Ascending aorta (tissue), 2 donors: ENCODE data around the gene FOXM1. TPM values are rescaled to one million over a fixed set of nuclear protein-coding genes. Genes with fewer than 3 reads are reported as not detected.

Source experiments
- DNase-seq, 2 donors: peaks; one replicate each; pipeline ENCODE4 v3.0.0-alpha.2; 2019; ENCODE audit warnings: low spot score in 2 of 2
- H3K27ac ChIP-seq, 2 donors: fragments of 200-600 bp; sonication (generic); one replicate each; pipeline ENCODE4 v1.5.1; 2016 to 2017; ENCODE audit warnings: mild to moderate bottlenecking in 1 of 2
- H3K27me3 ChIP-seq: fragments of 200-600 bp; sonication (generic); one replicate; pipeline ENCODE4 v1.5.1; 2017
- H3K36me3 ChIP-seq, 2 donors: fragments of 200-600 bp; sonication (generic); one replicate each; pipeline ENCODE4 v1.5.1; 2016
- H3K4me1 ChIP-seq, 2 donors: fragments of 200-600 bp; sonication (generic); one replicate each; pipeline ENCODE4 v1.5.1; 2016 to 2017; ENCODE audit warnings: mild to moderate bottlenecking in 1 of 2
- H3K4me3 ChIP-seq, 2 donors: fragments of 200-600 bp; sonication (generic); one replicate each; pipeline ENCODE4 v1.5.1; 2016 to 2017; ENCODE audit warnings: mild to moderate bottlenecking in 1 of 2
- H3K9me3 ChIP-seq, 2 donors: fragments of 200-600 bp; sonication (generic); one replicate each; pipeline ENCODE4 v1.5.1; 2016
- intact Hi-C: fragments of 100-400 bp; cut with DNase I; formaldehyde crosslinking; loops from one replicate; pipeline ENCODE4 v1.15.1; 2023
- total RNA-seq: library from RNA; depleted of rRNA; stranded (reverse); fragments of >200 nt; gene quantifications from one replicate; pipeline ENCODE4 v1.1.0, GENCODE V29; 2016
- TF ChIP-seq, protein P1 (sequence below), 3 experiments: fragments of 200-600 bp in 2 of 3; fragments of 450-650 bp in 1 of 3; sonication (generic) in 2 of 3; IDR thresholded peaks; one replicate each; pipeline ENCODE4 v1.5.1; 2016 to 2019; ENCODE audit warnings: antibody characterized with exemption in 3 of 3, mild to moderate bottlenecking in 1 of 3, moderate library complexity in 1 of 3

FOXM1 gene
- total RNA-seq, 1 donor from 2014 or later, result not detected

- intact Hi-C loops, result loop anchor here (2.0 to 10.0 kb wide), 3 partner anchors 79 to 1383 kb away; partner anchors contain the start of genes CCND2 and ITFG2
- Histone ChIP-seq H3K36me3 (no peaks in the 10 kb centered on the region), H3K9me3 (no peaks in the 10 kb centered on the region), H3K27ac (peak overlapping the region; percentile 94 to 97), H3K27me3 (no peaks in the 10 kb centered on the region), H3K4me3 (peak overlapping the region; percentile 62 to 93), H3K4me1 (peaks cover 0 to 31% of the 10 kb centered on the region in 2 donors)
- TF ChIP-seq, protein P1, sequence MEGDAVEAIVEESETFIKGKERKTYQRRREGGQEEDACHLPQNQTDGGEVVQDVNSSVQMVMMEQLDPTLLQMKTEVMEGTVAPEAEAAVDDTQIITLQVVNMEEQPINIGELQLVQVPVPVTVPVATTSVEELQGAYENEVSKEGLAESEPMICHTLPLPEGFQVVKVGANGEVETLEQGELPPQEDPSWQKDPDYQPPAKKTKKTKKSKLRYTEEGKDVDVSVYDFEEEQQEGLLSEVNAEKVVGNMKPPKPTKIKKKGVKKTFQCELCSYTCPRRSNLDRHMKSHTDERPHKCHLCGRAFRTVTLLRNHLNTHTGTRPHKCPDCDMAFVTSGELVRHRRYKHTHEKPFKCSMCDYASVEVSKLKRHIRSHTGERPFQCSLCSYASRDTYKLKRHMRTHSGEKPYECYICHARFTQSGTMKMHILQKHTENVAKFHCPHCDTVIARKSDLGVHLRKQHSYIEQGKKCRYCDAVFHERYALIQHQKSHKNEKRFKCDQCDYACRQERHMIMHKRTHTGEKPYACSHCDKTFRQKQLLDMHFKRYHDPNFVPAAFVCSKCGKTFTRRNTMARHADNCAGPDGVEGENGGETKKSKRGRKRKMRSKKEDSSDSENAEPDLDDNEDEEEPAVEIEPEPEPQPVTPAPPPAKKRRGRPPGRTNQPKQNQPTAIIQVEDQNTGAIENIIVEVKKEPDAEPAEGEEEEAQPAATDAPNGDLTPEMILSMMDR (IDR thresholded peaks at IDR 0.05), result no peak
- peak in 1 of 2 donors; percentile 79 for DNase-seq
These were observed 14.5 kb upstream of the FOXM1 start for GRCh38 chr12:2891240-2892053.

GRCh38 chr12:2890388-2891239 is 13.6 kb upstream of the FOXM1 start, which contains the start of gene TULP3:
Gene TULP3, plus strand, starts transcription at chr12:2890891. Its CDS starts 57 bp downstream, at chr12:2890948.
- Histone ChIP-seq H3K27ac (peak within 1 kb of the TSS; percentile 94 to 97), H3K4me3 (peak within 1 kb of the TSS; percentile 62 to 93), H3K9me3 (no peaks in the 10 kb centered on the region), H3K27me3 (no peaks in the 10 kb centered on the region), H3K4me1 (peaks cover 0 to 26% of the 10 kb centered on the region in 2 donors), H3K36me3 (no peaks in the 10 kb centered on the region)
- peak; percentile 96 to 99 for DNase-seq
- TF ChIP-seq, protein P1 (IDR thresholded peaks at IDR 0.05), result no peak
- intact Hi-C loops, result loop anchor here (1.0 to 10.0 kb wide), 5 partner anchors 13 to 1384 kb away; partner anchors contain the start of genes CCND2, FOXM1, ITFG2 and RHNO1

DNA sequence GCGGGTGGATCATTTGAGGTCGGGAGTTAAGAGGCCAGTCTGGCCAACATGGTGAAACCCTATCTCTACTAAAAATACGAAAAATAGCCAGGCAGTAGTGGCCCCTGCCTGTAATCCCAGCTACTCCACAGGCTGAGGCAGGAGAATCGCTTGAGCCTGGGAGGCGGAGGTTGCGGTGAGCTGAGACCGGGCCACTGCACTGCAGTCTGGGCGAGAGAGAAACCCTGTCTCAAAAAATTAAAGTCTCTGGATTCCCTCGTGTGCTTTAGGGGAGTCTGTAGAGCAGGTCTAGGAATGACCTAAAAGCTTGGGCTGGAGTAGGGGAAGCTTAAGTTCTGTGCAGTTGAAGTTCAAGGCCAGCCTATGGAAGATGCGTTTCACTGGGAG is 13.0 kb upstream of the FOXM1 start:
- DNase-seq, result no peak
- Histone ChIP-seq H3K9me3 (no peaks in the 10 kb centered on the region), H3K4me3 (peak overlapping the region; percentile 62 to 93), H3K27ac (peak overlapping the region; percentile 94 to 97), H3K27me3 (no peaks in the 10 kb centered on the region), H3K4me1 (peaks cover 0 to 23% of the 10 kb centered on the region in 2 donors), H3K36me3 (no peaks in the 10 kb centered on the region)
- intact Hi-C loops, result loop anchor here (1.0 to 10.0 kb wide), 5 partner anchors 13 to 1385 kb away; partner anchors contain the start of genes CCND2, FOXM1, ITFG2 and RHNO1
- TF ChIP-seq, protein P1 (IDR thresholded peaks at IDR 0.05), result no peak

DNA sequence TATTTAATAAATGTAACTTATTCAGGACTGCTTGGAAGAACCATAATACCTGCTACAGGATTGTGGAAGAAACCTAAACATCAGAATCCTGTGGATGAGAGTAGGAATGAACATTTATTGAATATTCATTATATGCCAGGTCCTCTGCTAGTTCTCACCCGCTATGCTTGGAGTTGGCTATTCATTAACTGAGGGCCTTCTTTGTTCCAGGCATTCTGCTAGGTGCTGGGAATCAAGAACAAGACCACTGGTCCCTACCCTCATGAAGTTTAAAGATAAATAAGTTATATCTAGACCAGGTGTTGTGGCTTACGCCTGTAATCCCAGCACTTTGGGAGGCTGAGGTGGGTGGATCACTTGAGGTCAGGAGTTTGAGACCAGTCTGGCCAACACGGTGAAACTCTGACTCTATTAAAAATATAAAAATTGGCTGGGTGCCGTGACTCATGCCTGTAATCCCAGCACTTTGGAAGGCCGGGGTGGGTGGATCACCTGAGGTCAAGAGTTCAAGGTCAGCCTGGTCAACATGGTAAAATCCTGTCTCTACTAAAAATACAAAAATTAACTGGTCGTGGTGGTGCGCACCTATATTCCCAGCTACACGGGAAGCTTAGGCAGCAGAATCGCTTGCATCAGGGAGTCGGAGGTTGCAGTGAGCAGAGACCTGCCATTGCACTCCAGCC is 9.9 kb upstream of the FOXM1 start:
- Histone ChIP-seq H3K27me3 (no peaks in the 10 kb centered on the region), H3K9me3 (no peaks in the 10 kb centered on the region), H3K4me1 (peaks cover 0 to 8% of the 10 kb centered on the region in 2 donors), H3K4me3 (no peak overlapping the region), H3K36me3 (no peaks in the 10 kb centered on the region), H3K27ac (no peak overlapping the region)
- TF ChIP-seq, protein P1 (IDR thresholded peaks at IDR 0.05), result no peak
- no peak for DNase-seq
- intact Hi-C loops, result loop anchor here (5.0 kb wide), 1 partner anchor 55 kb away; no protein-coding TSS in a partner anchor

DNA sequence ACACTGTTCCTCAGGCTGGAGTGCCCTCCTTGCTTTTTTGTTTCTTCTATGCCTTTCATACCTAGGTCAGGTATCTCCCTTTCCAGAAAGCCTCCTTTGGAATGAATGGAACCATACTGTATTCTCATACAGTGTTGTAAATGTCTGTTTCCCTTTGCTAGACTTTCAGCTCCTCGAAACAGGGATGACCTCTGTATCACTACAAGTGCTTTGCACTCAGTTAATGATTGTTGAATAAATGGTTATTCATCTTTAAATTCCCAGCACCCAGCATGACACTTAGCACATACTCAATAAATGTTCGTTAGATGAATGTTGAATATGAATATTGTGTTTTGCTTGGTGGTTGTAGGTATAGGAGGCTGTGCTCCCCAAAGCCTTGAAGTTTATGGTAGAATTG is 7.8 kb upstream of the FOXM1 start:
- H3K27me3 ChIP-seq, result no peaks in the 10 kb centered on the region
- no peaks in the 10 kb centered on the region for H3K36me3 ChIP-seq
- no peak overlapping the region for H3K27ac ChIP-seq
- DNase-seq, result no peak
- intact Hi-C loops, result loop anchor here (1.0 to 5.0 kb wide), 2 partner anchors 57 to 149 kb away; no protein-coding TSS in a partner anchor
- H3K4me3 ChIP-seq, result no peak overlapping the region
- no peaks in the 10 kb centered on the region for H3K9me3 ChIP-seq
- H3K4me1 ChIP-seq, result no peaks in the 10 kb centered on the region
- TF ChIP-seq, protein P1 (IDR thresholded peaks at IDR 0.05), result no peak
